Measurements from ENCODE around the gene AP2M1. TPM values are rescaled to one million over a fixed set of nuclear protein-coding genes. Genes with fewer than 3 reads are reported as not detected.

The AP2M1 gene
- total RNA-seq, 1 experiment from 2014 or later, result 818 TPM

DNA sequence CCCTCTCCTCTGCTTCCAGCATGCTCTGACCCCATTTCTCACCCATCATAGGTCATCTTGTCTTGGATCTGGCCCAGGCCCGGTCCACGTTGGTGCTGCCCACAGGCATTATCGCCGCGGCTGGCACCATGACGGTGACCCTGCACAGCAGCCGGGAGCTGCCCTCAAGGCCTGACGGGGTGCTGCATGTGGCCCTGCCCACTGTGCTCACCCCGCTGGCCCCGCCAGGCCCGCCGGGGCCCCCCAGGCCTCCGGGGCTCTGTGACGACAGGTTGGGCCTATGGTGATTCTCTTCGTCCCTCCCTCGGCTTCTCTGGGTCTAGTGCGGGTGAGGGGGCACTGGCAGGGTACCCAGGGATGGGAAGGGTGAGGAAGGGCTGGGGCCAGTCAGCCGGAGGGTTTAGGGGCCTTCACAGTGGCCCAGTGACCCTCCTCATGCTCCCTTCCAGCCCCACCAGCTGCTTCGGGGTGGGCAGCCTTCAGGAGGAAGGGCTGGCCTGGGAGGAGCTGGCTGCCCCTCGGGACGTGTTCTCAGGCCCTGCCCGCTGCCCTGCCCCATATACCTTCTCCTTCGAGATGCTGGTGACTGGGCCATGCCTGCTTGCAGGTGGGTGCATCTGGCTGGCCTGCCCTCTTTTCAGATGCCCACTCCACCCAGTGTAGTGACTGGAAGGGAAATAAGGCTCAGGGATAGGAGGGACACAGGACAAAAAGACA lies 58.6 kb downstream of the AP2M1 start:
- DNase-seq (ENCODE audit: low read depth), result no peak
- in situ Hi-C loops (cut with HindIII; ENCODE audit: low pct_unique_long_range_greater_than_20kb, low sequenced_read_pairs), result no loop called here

Other genes starting within 250 kb of the AP2M1 start
- gene ABCC5, start 157.0 kb upstream of the AP2M1 start, total RNA-seq (2014; rRNA removed; shearing (Covaris generic); ENCODE audit: low replicate concordance), result 2.2 and 11.1 TPM in 2 replicates
- not detected in 2 replicates for gene HTR3D, start 143.1 kb upstream of the AP2M1 start, total RNA-seq (2014; rRNA removed; shearing (Covaris generic); ENCODE audit: low replicate concordance)
- not detected in 2 replicates for gene HTR3C, start 121.8 kb upstream of the AP2M1 start, total RNA-seq (2014; rRNA removed; shearing (Covaris generic); ENCODE audit: low replicate concordance)
- not detected in 2 replicates for gene HTR3E, start 77.8 kb upstream of the AP2M1 start, total RNA-seq (2014; rRNA removed; shearing (Covaris generic); ENCODE audit: low replicate concordance)
- gene EIF2B5, start 39.5 kb upstream of the AP2M1 start, total RNA-seq (2014; rRNA removed; shearing (Covaris generic); ENCODE audit: low replicate concordance), result 43.1 and 50.5 TPM in 2 replicates
- 28.8 and 45.6 TPM in 2 replicates for gene DVL3, start 19.5 kb upstream of the AP2M1 start, total RNA-seq (2014; rRNA removed; shearing (Covaris generic); ENCODE audit: low replicate concordance)
- gene ABCF3, start 11.3 kb downstream of the AP2M1 start, total RNA-seq (2014; rRNA removed; shearing (Covaris generic); ENCODE audit: low replicate concordance), result 52.1 and 65.6 TPM in 2 replicates
- 0.57 and 5.7 TPM in 2 replicates for gene VWA5B2, start 54.7 kb downstream of the AP2M1 start, total RNA-seq (2014; rRNA removed; shearing (Covaris generic); ENCODE audit: low replicate concordance)
- gene ALG3, start 74.1 kb downstream of the AP2M1 start, total RNA-seq (2014; rRNA removed; shearing (Covaris generic); ENCODE audit: low replicate concordance), result 33.2 and 41.5 TPM in 2 replicates
- gene EEF1AKMT4, start 74.8 kb downstream of the AP2M1 start, total RNA-seq (2014; rRNA removed; shearing (Covaris generic); ENCODE audit: low replicate concordance), result 17.4 and 19.1 TPM in 2 replicates
- not detected in 2 replicates for gene CAMK2N2, start 86.7 kb downstream of the AP2M1 start, total RNA-seq (2014; rRNA removed; shearing (Covaris generic); ENCODE audit: low replicate concordance)
- not detected in 2 replicates for gene ECE2, start 101.2 kb downstream of the AP2M1 start, total RNA-seq (2014; rRNA removed; shearing (Covaris generic); ENCODE audit: low replicate concordance)
- gene PSMD2, start 124.4 kb downstream of the AP2M1 start, total RNA-seq (2014; rRNA removed; shearing (Covaris generic); ENCODE audit: low replicate concordance), result 533 and 581 TPM in 2 replicates
- gene EIF4G1, start 139.8 kb downstream of the AP2M1 start, total RNA-seq (2014; rRNA removed; shearing (Covaris generic); ENCODE audit: low replicate concordance), result 250 and 257 TPM in 2 replicates
- gene FAM131A, start 162.7 kb downstream of the AP2M1 start, total RNA-seq (2014; rRNA removed; shearing (Covaris generic); ENCODE audit: low replicate concordance), result 33.4 and 39.2 TPM in 2 replicates
- 2.0 and 20.2 TPM in 2 replicates for gene CLCN2, start 186.8 kb downstream of the AP2M1 start, total RNA-seq (2014; rRNA removed; shearing (Covaris generic); ENCODE audit: low replicate concordance)
- gene POLR2H, start 186.9 kb downstream of the AP2M1 start, total RNA-seq (2014; rRNA removed; shearing (Covaris generic); ENCODE audit: low replicate concordance), result 139 and 169 TPM in 2 replicates
- gene THPO, start 203.4 kb downstream of the AP2M1 start, total RNA-seq (2014; rRNA removed; shearing (Covaris generic); ENCODE audit: low replicate concordance), result 0.61 TPM in 1 of 2 replicates, not detected in the other
- 0.84 TPM in 1 of 2 replicates, not detected in the other for gene CHRD, start 205.2 kb downstream of the AP2M1 start, total RNA-seq (2014; rRNA removed; shearing (Covaris generic); ENCODE audit: low replicate concordance)

Measured in Caki2 (cell line).